HepG2 (cell line): ENCODE data around the gene MPLKIP. TPM values are rescaled to one million over a fixed set of nuclear protein-coding genes. Genes with fewer than 3 reads are reported as not detected.

Source experiments
- ATAC-seq: fragments of 200-7000 bp; cut with Tn5 transposase; 3 replicates; pipeline ENCODE4 v1.9.1; 2020; ENCODE audit warnings: mild to moderate bottlenecking, moderate library complexity
- BruUV-seq: library from RNA; stranded (reverse); fragments of 400-500 nt; replicated peaks from 2 replicates; lab custom pipeline; 2021; lab: Mats Ljungman, UMichigan
- CTCF ChIA-PET: fragments of 300-600 bp; formaldehyde crosslinking; extraction: SDS; loops from one replicate; lab custom pipeline; 2021; ENCODE audit warnings: low total read pairs, inconsistent platforms, low intra/inter-chr PET ratio; lab: Yijun Ruan, JAX
- POLR2A ChIA-PET: fragments of 350-600 bp; sonication (Branson Sonifier 250); formaldehyde crosslinking; loops from one replicate; lab custom pipeline; 2020; ENCODE audit warnings: antibody characterized with exemption, inconsistent platforms; lab: Yijun Ruan, JAX
- DNase-seq: peaks from one replicate; pipeline ENCODE4 v3.0.0-alpha.2; 2015; ENCODE audit warnings: low spot score
- FAIRE-seq: peaks from 3 replicates; lab custom pipeline; 2011; peaks lifted over from hg19 to GRCh38; lab: Jason Lieb, UNC
- H2AFZ ChIP-seq: one replicate; pipeline ENCODE4 v1.6.1; 2011; ENCODE audit warnings: low read length, inconsistent platforms
- H3K27ac ChIP-seq: fragments of 300-600 bp; 3 replicates; pipeline ENCODE4 v1.8.0; 2011; ENCODE audit warnings: mixed run types, mild to moderate bottlenecking, mixed read lengths, low read length, inconsistent platforms; ENCODE audit not compliant: insufficient read depth; ENCODE audit errors: extremely low read length
- H3K27me3 ChIP-seq, 2 experiments: fragments of 200-600 bp in 1 of 2; 2 replicates in 1 of 2; 3 replicates in 1 of 2; pipeline versions ENCODE4 v1.6.0 to v1.8.0; 2011; ENCODE audit warnings: low read length in 2 of 2, mild to moderate bottlenecking in 2 of 2, moderate library complexity in 2 of 2, inconsistent platforms in 1 of 2; ENCODE audit not compliant: insufficient read depth in 2 of 2, control insufficient read depth in 1 of 2
- H3K36me3 ChIP-seq, 2 experiments: fragments of 200-600 bp in 1 of 2; replicated peaks in 1 of 2; 2 replicates in 1 of 2; 3 replicates in 1 of 2; pipeline versions ENCODE4 v1.5.1 to v1.8.0; 2011; ENCODE audit warnings: low read length in 2 of 2, inconsistent platforms in 1 of 2; ENCODE audit not compliant: insufficient read depth in 2 of 2, control insufficient read depth in 1 of 2
- H3K4me1 ChIP-seq: 2 replicates; pipeline ENCODE4 v1.5.1; 2012; ENCODE audit warnings: low read length, inconsistent platforms; ENCODE audit not compliant: insufficient read depth
- H3K4me2 ChIP-seq: 2 replicates; pipeline ENCODE4 v1.6.0; 2011; ENCODE audit warnings: low read depth, low read length, inconsistent platforms
- H3K4me3 ChIP-seq, 3 experiments: fragments of 200-600 bp in 1 of 3; sonication (generic), shearing (Covaris generic) in 1 of 3; replicated peaks in 1 of 3; 2 replicates each; pipeline ENCODE4 v1.5.1; 2011 to 2016; ENCODE audit warnings: low read length in 3 of 3, inconsistent platforms in 2 of 3, low read depth in 2 of 3, mild to moderate bottlenecking in 2 of 3, control low read depth in 1 of 3, mixed read lengths in 1 of 3; ENCODE audit not compliant: insufficient read depth in 1 of 3
- H3K79me2 ChIP-seq: one replicate; pipeline ENCODE4 v1.6.1; 2011; ENCODE audit warnings: low read length, inconsistent platforms; ENCODE audit not compliant: insufficient read depth
- H3K9ac ChIP-seq: 2 replicates; pipeline ENCODE4 v1.6.0; 2011; ENCODE audit warnings: mild to moderate bottlenecking, low read depth, low read length, inconsistent platforms; ENCODE audit not compliant: insufficient read depth
- H3K9me3 ChIP-seq: 2 replicates; pipeline ENCODE4 v1.5.1; 2012; ENCODE audit warnings: mild to moderate bottlenecking, low read length
- H4K20me1 ChIP-seq: 2 replicates; pipeline ENCODE4 v1.6.0; 2011; ENCODE audit warnings: inconsistent platforms, mild to moderate bottlenecking, low read length, moderate library complexity; ENCODE audit not compliant: insufficient read depth
- CEBPB ChIP-seq: IDR thresholded peaks from 2 replicates; pipeline ENCODE4 v1.6.1; 2011; ENCODE audit warnings: low read depth, low read length, improper control_type of control experiment, borderline replicate concordance
- CEBPZ ChIP-seq: IDR thresholded peaks from 2 replicates; pipeline ENCODE4 v1.6.1; 2012; ENCODE audit warnings: low read length, improper control_type of control experiment
- ZNF264 ChIP-seq: sonication (generic); formaldehyde crosslinking; IDR thresholded peaks from 2 replicates; pipeline ENCODE4 v1.4.0; 2020; ENCODE audit warnings: missing genetic modification reagents
- ZNF768 ChIP-seq: sonication (generic); formaldehyde crosslinking; IDR thresholded peaks from 2 replicates; pipeline ENCODE4 v1.4.0; 2020; ENCODE audit warnings: missing genetic modification reagents
- WGBS: methylation state at CpG from one replicate; pipeline ENCODE4 v1.1.6; 2017; ENCODE audit warnings: low lambda C conversion rate; 5-methylcytosine and 5-hydroxymethylcytosine counted together
- in situ Hi-C: cut with HindIII; loops from 2 replicates; pipeline ENCODE4 v1.10.0; 2017; ENCODE audit warnings: low pct_unique_long_range_greater_than_20kb; ENCODE audit not compliant: extremely low pct_ligation_motif_present
- intact Hi-C: fragments of 100-400 bp; cut with micrococcal nuclease; formaldehyde crosslinking; loops from one replicate; pipeline ENCODE4 v1.10.0; 2022; ENCODE audit not compliant: unreplicated experiment
- polyA plus RNA-seq, 8 experiments: library from polyadenylated mRNA; depleted of rRNA in 3 of 8; stranded (reverse) in 7 of 8; unstranded in 1 of 8; fragments of >200 nt; fragmentation: Illumina TruSeq in 4 of 8; extraction: Trizol in 4 of 8; gene quantifications; 2 replicates each; pipeline versions ENCODE4 v1.2.1 to v1.2.3, GENCODE V29; 2011 to 2016; ENCODE audit warnings: low read depth in 4 of 8, missing spikeins in 1 of 8, mixed read lengths in 1 of 8; ENCODE audit not compliant: insufficient read depth in 1 of 8
- total RNA-seq, 5 experiments: library from RNA; depleted of rRNA; stranded (reverse); fragments of >200 nt; fragmentation: Illumina TruSeq; extraction: Trizol; gene quantifications; 2 replicates each; pipeline ENCODE4 v1.2.3, GENCODE V29; 2016; ENCODE audit warnings: low read depth in 1 of 5
- TF ChIP-seq, protein P1 (sequence below): sonication (generic); formaldehyde crosslinking; IDR thresholded peaks from 2 replicates; pipeline ENCODE4 v1.5.0; 2020; ENCODE audit warnings: mild to moderate bottlenecking, missing genetic modification reagents

The MPLKIP gene
- total and polyA plus RNA-seq, 2 of the 13 experiments (the other 11 are each of a cell fraction or from before 2014, with no cell fraction given), result 40.1 to 45.7 TPM

GRCh38 chr7:40137563-40137962, 3.1 kb upstream of the MPLKIP start:
- H3K4me1 ChIP-seq, result peaks cover 20% of the 10 kb centered on the region
- in situ Hi-C loops, result no loop called here
- BruUV-seq, result no TSS peak
- 68% methylated on average over 2 of the region's 2 CpGs for WGBS
- no peak overlapping the region for H3K9ac ChIP-seq
- DNase-seq (no peak), ATAC-seq (no peak), FAIRE-seq (no peak)
- ChIA-PET POLR2A (no interaction called here), CTCF (no interaction called here)
- peaks cover 3% of the 10 kb centered on the region; the same call in 1 of the 2 replicates for H4K20me1 ChIP-seq
- H3K79me2 ChIP-seq, result peaks cover 15% of the 10 kb centered on the region
- no peak overlapping the region for H3K4me2 ChIP-seq
- intact Hi-C loops, result no loop called here
- no peaks in the 10 kb centered on the region for H3K36me3 ChIP-seq
- no peak overlapping the region for H2AFZ ChIP-seq
- TF ChIP-seq CEBPB, result peak; percentile 74
- TF ChIP-seq CEBPZ, result no peak
- TF ChIP-seq ZNF768, result peak; percentile 58
- TF ChIP-seq, protein P1, sequence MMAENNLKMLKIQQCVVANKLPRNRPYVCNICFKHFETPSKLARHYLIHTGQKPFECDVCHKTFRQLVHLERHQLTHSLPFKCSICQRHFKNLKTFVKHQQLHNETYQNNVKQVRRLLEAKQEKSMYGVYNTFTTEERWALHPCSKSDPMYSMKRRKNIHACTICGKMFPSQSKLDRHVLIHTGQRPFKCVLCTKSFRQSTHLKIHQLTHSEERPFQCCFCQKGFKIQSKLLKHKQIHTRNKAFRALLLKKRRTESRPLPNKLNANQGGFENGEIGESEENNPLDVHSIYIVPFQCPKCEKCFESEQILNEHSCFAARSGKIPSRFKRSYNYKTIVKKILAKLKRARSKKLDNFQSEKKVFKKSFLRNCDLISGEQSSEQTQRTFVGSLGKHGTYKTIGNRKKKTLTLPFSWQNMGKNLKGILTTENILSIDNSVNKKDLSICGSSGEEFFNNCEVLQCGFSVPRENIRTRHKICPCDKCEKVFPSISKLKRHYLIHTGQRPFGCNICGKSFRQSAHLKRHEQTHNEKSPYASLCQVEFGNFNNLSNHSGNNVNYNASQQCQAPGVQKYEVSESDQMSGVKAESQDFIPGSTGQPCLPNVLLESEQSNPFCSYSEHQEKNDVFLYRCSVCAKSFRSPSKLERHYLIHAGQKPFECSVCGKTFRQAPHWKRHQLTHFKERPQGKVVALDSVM (CRISPR knock-in tag), result peak; percentile 30; the same call in 1 of the 2 replicates
- TF ChIP-seq ZNF264 (CRISPR knock-in tag), result no peak
- H3K27ac ChIP-seq, result no peak overlapping the region
- H3K9me3 ChIP-seq, result no peaks in the 10 kb centered on the region
- H3K27me3 ChIP-seq, result no peaks in the 10 kb centered on the region; a peak in 1 of 5 replicates
- H3K4me3 ChIP-seq, result no peak overlapping the region
